ENCODE results near the gene LRRC74B. TPM values are rescaled to one million over a fixed set of nuclear protein-coding genes. Genes with fewer than 3 reads are reported as not detected.

LRRC74B gene
- total RNA-seq, 1 donor from 2014 or later, result not detected

DNA sequence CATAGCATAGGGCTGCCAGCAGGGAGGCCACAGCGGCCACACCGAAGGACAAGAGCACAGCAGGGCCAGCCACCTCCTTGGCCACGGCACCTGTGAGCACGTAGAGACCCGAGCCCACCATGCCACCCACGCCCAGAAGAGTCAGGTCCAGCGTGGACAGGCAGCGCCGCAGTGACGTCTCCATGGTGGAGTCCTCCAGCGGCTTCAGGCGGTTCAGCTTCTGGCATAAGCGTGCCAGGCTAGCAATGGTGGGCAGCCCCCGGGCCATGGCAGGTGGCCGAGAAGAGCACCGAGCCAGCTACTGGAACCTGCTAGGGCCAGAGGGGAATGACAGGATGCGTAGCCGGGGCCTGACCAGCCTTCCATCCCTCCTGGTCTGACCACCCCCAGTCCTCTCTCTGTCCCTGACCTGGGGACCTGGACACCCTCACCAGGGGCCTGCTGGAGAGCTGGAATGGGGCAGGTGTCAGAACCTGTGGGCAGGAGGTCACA is 14.2 kb upstream of the LRRC74B start:
- peak overlapping the region; percentile 9 for H3K4me3 Mint-ChIP-seq (ENCODE audit: unreplicated experiment)
- no peaks in the 10 kb centered on the region for H3K27me3 Mint-ChIP-seq (ENCODE audit: low read depth)
- TF ChIP-seq, protein P1, sequence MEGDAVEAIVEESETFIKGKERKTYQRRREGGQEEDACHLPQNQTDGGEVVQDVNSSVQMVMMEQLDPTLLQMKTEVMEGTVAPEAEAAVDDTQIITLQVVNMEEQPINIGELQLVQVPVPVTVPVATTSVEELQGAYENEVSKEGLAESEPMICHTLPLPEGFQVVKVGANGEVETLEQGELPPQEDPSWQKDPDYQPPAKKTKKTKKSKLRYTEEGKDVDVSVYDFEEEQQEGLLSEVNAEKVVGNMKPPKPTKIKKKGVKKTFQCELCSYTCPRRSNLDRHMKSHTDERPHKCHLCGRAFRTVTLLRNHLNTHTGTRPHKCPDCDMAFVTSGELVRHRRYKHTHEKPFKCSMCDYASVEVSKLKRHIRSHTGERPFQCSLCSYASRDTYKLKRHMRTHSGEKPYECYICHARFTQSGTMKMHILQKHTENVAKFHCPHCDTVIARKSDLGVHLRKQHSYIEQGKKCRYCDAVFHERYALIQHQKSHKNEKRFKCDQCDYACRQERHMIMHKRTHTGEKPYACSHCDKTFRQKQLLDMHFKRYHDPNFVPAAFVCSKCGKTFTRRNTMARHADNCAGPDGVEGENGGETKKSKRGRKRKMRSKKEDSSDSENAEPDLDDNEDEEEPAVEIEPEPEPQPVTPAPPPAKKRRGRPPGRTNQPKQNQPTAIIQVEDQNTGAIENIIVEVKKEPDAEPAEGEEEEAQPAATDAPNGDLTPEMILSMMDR (IDR thresholded peaks at IDR 0.05), result no peak
- no peaks in the 10 kb centered on the region for H3K9me3 Mint-ChIP-seq (ENCODE audit: low read depth)
- peaks cover 16% of the 10 kb centered on the region for H3K4me1 Mint-ChIP-seq (ENCODE audit: low read depth)
- H3K36me3 Mint-ChIP-seq (ENCODE audit: low read depth), result no peaks in the 10 kb centered on the region
- no peak overlapping the region for H3K27ac Mint-ChIP-seq (ENCODE audit: unreplicated experiment)
- DNase-seq (ENCODE audit: low spot score), result no peak

DNA sequence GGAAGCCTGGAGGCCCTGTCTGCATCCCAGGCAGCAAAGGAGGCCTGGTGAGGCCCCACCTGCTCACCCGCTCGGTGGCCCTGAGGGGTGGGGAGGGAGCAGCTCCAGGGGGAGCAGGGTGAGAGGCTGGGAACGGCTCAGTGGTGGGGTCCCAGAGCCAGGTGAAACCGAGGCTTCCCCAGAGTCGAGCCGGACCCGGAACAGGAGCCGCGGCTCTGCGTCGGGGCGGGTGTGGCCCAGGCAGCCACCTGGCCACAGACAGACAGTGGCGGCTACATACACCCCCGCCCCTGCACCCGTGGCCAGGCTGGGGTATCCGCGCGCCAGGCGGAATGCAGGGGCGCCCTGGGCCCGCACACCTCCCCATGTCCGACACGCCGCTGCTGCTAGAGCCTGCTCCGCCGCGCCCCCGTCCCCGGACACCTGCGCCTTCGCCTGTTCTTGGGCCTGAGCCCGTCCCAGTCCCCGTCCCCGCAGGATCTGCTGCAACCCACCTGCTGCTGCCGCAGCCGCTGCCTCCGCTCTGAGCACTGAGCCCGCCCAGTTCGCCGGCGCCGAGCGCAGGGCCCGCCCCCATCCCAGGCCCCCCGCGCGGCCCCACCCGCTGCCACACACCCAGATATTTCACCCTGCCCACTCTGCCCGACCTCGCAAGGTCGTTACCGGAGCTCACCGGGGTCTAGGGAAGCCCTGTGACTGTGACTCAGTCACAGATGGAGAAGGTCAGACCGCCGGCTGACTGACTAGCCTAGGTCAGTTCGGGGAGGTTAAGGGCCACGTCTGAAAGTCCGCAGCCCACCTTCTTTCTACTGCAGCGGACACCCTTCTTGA is 13.5 kb upstream of the LRRC74B start, which contains the start of gene SLC7A4:
SLC7A4 (minus strand) TSS at position 525 of the 831 bp plus-strand sequence. CDS start 749 bp downstream, outside the sequence.
- Mint-ChIP-seq H3K36me3 (ENCODE audit: low read depth) (no peaks in the 10 kb centered on the region), H3K4me3 (ENCODE audit: unreplicated experiment) (peak within 1 kb of the TSS; percentile 33), H3K9me3 (ENCODE audit: low read depth) (no peaks in the 10 kb centered on the region), H3K27me3 (ENCODE audit: low read depth) (no peaks in the 10 kb centered on the region), H3K4me1 (ENCODE audit: low read depth) (peaks cover 13% of the 10 kb centered on the region), H3K27ac (ENCODE audit: unreplicated experiment) (no peak within 1 kb of the TSS)
- TF ChIP-seq, protein P1 (IDR thresholded peaks at IDR 0.05), result no peak
- no peak for DNase-seq (ENCODE audit: low spot score)

DNA sequence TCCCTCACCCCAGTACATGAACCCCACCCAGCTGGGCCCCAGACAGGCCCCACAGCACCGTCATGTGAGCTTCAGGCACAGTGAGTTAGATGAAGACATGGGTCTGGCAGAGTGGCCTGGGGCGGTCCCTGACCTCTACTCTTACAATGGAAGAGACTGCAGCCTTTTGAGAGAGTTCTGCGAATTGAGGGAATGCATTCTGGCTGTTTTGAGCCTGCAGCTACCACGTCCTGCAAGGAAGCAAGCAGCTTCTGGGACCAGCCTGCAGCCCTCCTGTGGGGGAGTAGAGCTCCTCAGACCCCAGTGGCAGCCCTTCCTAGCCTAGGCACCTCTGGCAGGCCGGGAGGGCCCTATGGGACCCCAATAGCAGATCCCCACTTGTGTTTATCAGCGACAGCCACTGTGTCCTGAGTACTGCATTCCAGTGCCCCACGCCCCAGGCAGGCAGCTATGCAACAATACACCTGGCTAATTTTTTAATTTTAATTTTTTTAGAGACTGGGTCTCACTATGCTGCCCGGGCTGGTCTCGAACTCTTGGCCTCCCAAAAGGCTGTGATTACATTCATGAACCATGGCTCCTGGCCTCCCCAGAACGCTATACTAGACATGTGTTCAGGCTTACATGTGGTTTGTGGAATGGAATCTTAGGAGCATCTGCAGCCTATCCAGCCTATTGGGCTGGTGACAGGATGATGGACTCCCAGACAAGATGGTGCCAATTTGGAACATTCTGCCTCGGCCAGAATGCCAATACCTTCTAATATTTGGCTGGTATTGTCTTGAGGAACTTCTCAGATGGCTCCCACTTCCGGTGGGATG is 12.7 kb upstream of the LRRC74B start:
- TF ChIP-seq, protein P1 (IDR thresholded peaks at IDR 0.05), result no peak
- no peaks in the 10 kb centered on the region for H3K36me3 Mint-ChIP-seq (ENCODE audit: low read depth)
- no peaks in the 10 kb centered on the region for H3K27me3 Mint-ChIP-seq (ENCODE audit: low read depth)
- H3K4me1 Mint-ChIP-seq (ENCODE audit: low read depth), result peaks cover 15% of the 10 kb centered on the region
- no peak overlapping the region for H3K4me3 Mint-ChIP-seq (ENCODE audit: unreplicated experiment)
- no peak overlapping the region for H3K27ac Mint-ChIP-seq (ENCODE audit: unreplicated experiment)
- DNase-seq (ENCODE audit: low spot score), result no peak
- no peaks in the 10 kb centered on the region for H3K9me3 Mint-ChIP-seq (ENCODE audit: low read depth)

DNA sequence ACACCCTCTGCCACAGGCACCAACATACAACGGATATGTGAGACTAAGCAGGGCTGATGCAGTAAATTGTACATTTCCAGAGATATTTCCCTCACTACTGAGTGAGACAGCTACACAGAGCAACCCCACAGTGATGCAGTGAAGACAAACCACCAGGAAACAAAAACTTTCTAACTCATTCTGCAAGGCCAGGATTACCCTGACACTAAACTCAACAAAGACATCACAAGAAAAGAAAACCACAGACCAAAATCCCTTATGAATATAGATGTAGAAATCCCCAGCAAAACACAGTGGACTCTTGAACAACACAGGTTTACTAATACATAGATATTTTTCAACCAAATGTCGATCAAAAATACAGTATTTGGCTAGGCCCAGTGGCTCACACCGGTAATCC is 11.9 kb upstream of the LRRC74B start:
- Mint-ChIP-seq H3K27ac (ENCODE audit: unreplicated experiment) (no peak overlapping the region), H3K27me3 (ENCODE audit: low read depth) (no peaks in the 10 kb centered on the region), H3K4me1 (ENCODE audit: low read depth) (peaks cover 22% of the 10 kb centered on the region), H3K4me3 (ENCODE audit: unreplicated experiment) (no peak overlapping the region), H3K36me3 (ENCODE audit: low read depth) (no peaks in the 10 kb centered on the region), H3K9me3 (ENCODE audit: low read depth) (no peaks in the 10 kb centered on the region)
- TF ChIP-seq, protein P1 (IDR thresholded peaks at IDR 0.05), result no peak
- DNase-seq (ENCODE audit: low spot score), result no peak

DNA sequence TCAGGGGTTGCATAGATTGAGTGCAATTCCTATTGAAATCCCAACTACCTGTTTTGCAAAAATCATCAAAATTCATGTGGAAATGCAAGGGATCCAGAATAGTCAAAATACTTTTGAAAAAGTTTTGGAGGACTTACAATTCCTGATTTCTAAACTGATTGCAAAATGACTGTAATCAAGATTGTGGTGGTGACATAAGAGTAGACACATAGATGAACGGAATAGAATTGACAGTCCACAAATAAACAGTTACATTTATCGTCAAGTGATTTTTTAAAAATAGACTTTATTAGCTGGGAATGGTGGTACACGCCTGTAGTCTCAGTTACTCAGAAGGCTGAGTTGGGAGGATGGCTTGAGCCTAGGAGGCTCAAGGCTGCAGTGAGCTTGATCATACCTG is 10.8 kb upstream of the LRRC74B start:
- no peaks in the 10 kb centered on the region for H3K27me3 Mint-ChIP-seq (ENCODE audit: low read depth)
- H3K36me3 Mint-ChIP-seq (ENCODE audit: low read depth), result no peaks in the 10 kb centered on the region
- TF ChIP-seq, protein P1 (IDR thresholded peaks at IDR 0.05), result no peak
- no peak overlapping the region for H3K27ac Mint-ChIP-seq (ENCODE audit: unreplicated experiment)
- no peaks in the 10 kb centered on the region for H3K9me3 Mint-ChIP-seq (ENCODE audit: low read depth)
- no peak overlapping the region for H3K4me3 Mint-ChIP-seq (ENCODE audit: unreplicated experiment)
- DNase-seq (ENCODE audit: low spot score), result no peak
- peaks cover 25% of the 10 kb centered on the region for H3K4me1 Mint-ChIP-seq (ENCODE audit: low read depth)

Data from chondrocyte (in vitro differentiated cells).